GM12878 (cell line): Measurements from ENCODE around the gene MXRA8. TPM values are rescaled to one million over a fixed set of nuclear protein-coding genes. Genes with fewer than 3 reads are reported as not detected.

Experiments
- ATAC-seq: fragments of 200-7000 bp; cut with Tn5 transposase; 3 replicates; pipeline ENCODE4 v1.9.1; 2020; ENCODE audit warnings: mild to moderate bottlenecking, moderate library complexity
- BruUV-seq: library from RNA; stranded (reverse); fragments of 400-500 nt; replicated peaks from 2 replicates; lab custom pipeline; 2021; lab: Mats Ljungman, UMichigan
- CTCF ChIA-PET: fragments of 300-600 bp; sonication (Branson Sonifier 250); formaldehyde crosslinking; extraction: SDS; loops from one replicate; lab custom pipeline; 2021; ENCODE audit warnings: inconsistent platforms; lab: Yijun Ruan, JAX
- POLR2A ChIA-PET: fragments of 350-600 bp; formaldehyde crosslinking; extraction: SDS; loops from one replicate; lab custom pipeline; 2021; ENCODE audit warnings: inconsistent platforms; lab: Charles Lee
- RAD21 ChIA-PET: fragments of 300-600 bp; sonication (Branson Sonifier 250); formaldehyde crosslinking; loops from one replicate; lab custom pipeline; 2023; ENCODE audit warnings: antibody characterized with exemption; ENCODE audit not compliant: unreplicated experiment; lab: Charles Lee
- SMC1A ChIA-PET: fragments of 300-600 bp; sonication (Branson Sonifier 250); formaldehyde crosslinking; loops from one replicate; lab custom pipeline; 2023; ENCODE audit not compliant: unreplicated experiment, uncharacterized antibody; lab: Charles Lee
- DNase-seq: peaks from one replicate; pipeline ENCODE4 v3.0.0-alpha.2; 2011; ENCODE audit warnings: low read depth, low spot score
- FAIRE-seq: peaks from 3 replicates; lab custom pipeline; 2011; peaks lifted over from hg19 to GRCh38; lab: Jason Lieb, UNC
- H2AFZ ChIP-seq: 2 replicates; pipeline ENCODE4 v1.6.0; 2011; ENCODE audit warnings: low read depth, low read length, control low read depth; ENCODE audit not compliant: control insufficient read depth
- H3K27ac ChIP-seq: 2 replicates; pipeline ENCODE4 v1.5.1; 2011; ENCODE audit warnings: control low read depth; ENCODE audit not compliant: control insufficient read depth, insufficient read depth
- H3K27me3 ChIP-seq, 2 experiments: replicated peaks in 1 of 2; 2 replicates each; pipeline versions ENCODE4 v1.6.0 to v1.6.1; 2011; ENCODE audit warnings: low read length in 1 of 2; ENCODE audit not compliant: control insufficient read depth in 2 of 2, insufficient read depth in 2 of 2
- H3K36me3 ChIP-seq, 2 experiments: 2 replicates each; pipeline ENCODE4 v1.5.1; 2011; ENCODE audit warnings: low read length in 1 of 2; ENCODE audit not compliant: control insufficient read depth in 2 of 2, insufficient read depth in 2 of 2
- H3K4me1 ChIP-seq: 2 replicates; pipeline ENCODE4 v1.6.1; 2011; ENCODE audit warnings: mild to moderate bottlenecking, low read length, moderate library complexity, mixed read lengths; ENCODE audit not compliant: control insufficient read depth, insufficient read depth
- H3K4me2 ChIP-seq: 2 replicates; pipeline ENCODE4 v1.6.0; 2011; ENCODE audit warnings: control low read depth; ENCODE audit not compliant: control insufficient read depth, insufficient read depth
- H3K4me3 ChIP-seq: fragments of 200-600 bp; sonication (generic); 2 replicates; pipeline ENCODE4 v1.5.1; 2016
- H3K79me2 ChIP-seq: 2 replicates; pipeline ENCODE4 v1.6.0; 2011; ENCODE audit warnings: low read length; ENCODE audit not compliant: control insufficient read depth, insufficient read depth
- H3K9ac ChIP-seq: 2 replicates; pipeline ENCODE4 v1.8.0; 2011; ENCODE audit warnings: low read length, control low read depth, mixed read lengths; ENCODE audit not compliant: control insufficient read depth, insufficient read depth
- H3K9me3 ChIP-seq: replicated peaks from 3 replicates; pipeline ENCODE4 v1.5.1; 2011; ENCODE audit warnings: mild to moderate bottlenecking, low read length; ENCODE audit not compliant: control insufficient read depth, insufficient read depth
- H4K20me1 ChIP-seq: 2 replicates; pipeline ENCODE4 v1.6.0; 2011; ENCODE audit not compliant: control insufficient read depth, insufficient read depth
- ATF7 ChIP-seq: fragments of 450-650 bp; IDR thresholded peaks from 2 replicates; pipeline ENCODE4 v1.6.1; 2016; ENCODE audit warnings: low read depth, mild to moderate bottlenecking
- CEBPB ChIP-seq, 2 experiments: fragments of 150-350 bp in 1 of 2; IDR thresholded peaks; 2 replicates each; pipeline ENCODE4 v1.6.1; 2012 to 2014; ENCODE audit warnings: low read depth in 2 of 2, low read length in 2 of 2, borderline replicate concordance in 1 of 2, inconsistent platforms in 1 of 2
- EP300 ChIP-seq, 2 experiments: fragments of 150-350 bp in 1 of 2; IDR thresholded peaks; 2 replicates each; pipeline ENCODE4 v1.6.1; 2011 to 2012; ENCODE audit warnings: low read depth in 2 of 2, low read length in 2 of 2, borderline replicate concordance in 1 of 2, improper control_type of control experiment in 1 of 2, inconsistent platforms in 1 of 2; ENCODE audit not compliant: control insufficient read depth in 1 of 2
- GABPA ChIP-seq: IDR thresholded peaks from 2 replicates; pipeline ENCODE4 v1.6.1; 2014; ENCODE audit warnings: antibody characterized with exemption, low read depth, mild to moderate bottlenecking, inconsistent platforms
- NFYA ChIP-seq: IDR thresholded peaks from 2 replicates; pipeline ENCODE4 v1.6.1; 2011; ENCODE audit warnings: low read depth, mild to moderate bottlenecking, low read length, improper control_type of control experiment, borderline replicate concordance
- TCF3 ChIP-seq: IDR thresholded peaks from 2 replicates; pipeline ENCODE4 v1.6.1; 2012; ENCODE audit warnings: low read depth, mild to moderate bottlenecking, low read length, borderline replicate concordance; ENCODE audit not compliant: insufficient read depth
- ZNF384 ChIP-seq: IDR thresholded peaks from 2 replicates; pipeline ENCODE4 v1.6.1; 2012; ENCODE audit warnings: low read depth, mild to moderate bottlenecking, low read length, improper control_type of control experiment, borderline replicate concordance
- WGBS: methylation state at CpG from one replicate; pipeline ENCODE4 v1.1.6; 2016; ENCODE audit warnings: low lambda C conversion rate; ENCODE audit not compliant: insufficient replicate concordance, insufficient coverage; ENCODE audit errors: missing lambda C conversion rate; 5-methylcytosine and 5-hydroxymethylcytosine counted together
- in situ Hi-C: fragments of 300-500 bp; cut with MboI; formaldehyde crosslinking; loops from 9 replicates; pipeline ENCODE4 v1.14.3; 2018; ENCODE audit warnings: mixed read lengths
- intact Hi-C: fragments of 100-400 bp; cut with micrococcal nuclease; formaldehyde crosslinking; loops from one replicate; pipeline ENCODE4 v1.14.2; 2022; ENCODE audit not compliant: unreplicated experiment
- polyA plus RNA-seq, 11 experiments: library from polyadenylated mRNA; depleted of rRNA in 4 of 11; unstranded in 6 of 11; stranded (reverse) in 5 of 11; fragments of >200 nt; fragmentation: Nextera tagmentation in 4 of 11; fragmentation: Illumina TruSeq in 1 of 11; extraction: Ambion mirVana in 4 of 11; extraction: Trizol in 1 of 11; gene quantifications; 1 replicate in 1 of 11; 2 replicates in 10 of 11; pipeline versions ENCODE4 v1.2.1 to v1.2.3, GENCODE V29; 2011 to 2016; ENCODE audit warnings: inconsistent platforms in 2 of 11, missing spikeins in 2 of 11, low read depth in 1 of 11
- total RNA-seq, 4 experiments: library from RNA; depleted of rRNA in 3 of 4; stranded (reverse); fragments of >200 nt in 3 of 4; fragmentation: Illumina TruSeq in 1 of 4; extraction: Trizol in 1 of 4; gene quantifications; 2 replicates each; pipeline versions ENCODE4 v1.2.1 to v1.2.3, GENCODE V29; 2013 to 2021
- TF ChIP-seq, protein P1 (sequence below): IDR thresholded peaks from 2 replicates; pipeline ENCODE4 v1.6.1; 2012; ENCODE audit warnings: low read depth, low read length, improper control_type of control experiment
- TF ChIP-seq, protein P2 (sequence below): fragments of 450-650 bp; formaldehyde crosslinking; IDR thresholded peaks from 2 replicates; pipeline ENCODE4 v1.5.0; 2022; ENCODE audit warnings: mild to moderate bottlenecking, missing genetic modification characterization

The MXRA8 gene
- total and polyA plus RNA-seq, 10 of the 15 experiments (the other 5 are each of a cell fraction or from before 2014, with no cell fraction given): 0.11 to 0.54 (median 0.21) TPM; not detected in 6

DNA sequence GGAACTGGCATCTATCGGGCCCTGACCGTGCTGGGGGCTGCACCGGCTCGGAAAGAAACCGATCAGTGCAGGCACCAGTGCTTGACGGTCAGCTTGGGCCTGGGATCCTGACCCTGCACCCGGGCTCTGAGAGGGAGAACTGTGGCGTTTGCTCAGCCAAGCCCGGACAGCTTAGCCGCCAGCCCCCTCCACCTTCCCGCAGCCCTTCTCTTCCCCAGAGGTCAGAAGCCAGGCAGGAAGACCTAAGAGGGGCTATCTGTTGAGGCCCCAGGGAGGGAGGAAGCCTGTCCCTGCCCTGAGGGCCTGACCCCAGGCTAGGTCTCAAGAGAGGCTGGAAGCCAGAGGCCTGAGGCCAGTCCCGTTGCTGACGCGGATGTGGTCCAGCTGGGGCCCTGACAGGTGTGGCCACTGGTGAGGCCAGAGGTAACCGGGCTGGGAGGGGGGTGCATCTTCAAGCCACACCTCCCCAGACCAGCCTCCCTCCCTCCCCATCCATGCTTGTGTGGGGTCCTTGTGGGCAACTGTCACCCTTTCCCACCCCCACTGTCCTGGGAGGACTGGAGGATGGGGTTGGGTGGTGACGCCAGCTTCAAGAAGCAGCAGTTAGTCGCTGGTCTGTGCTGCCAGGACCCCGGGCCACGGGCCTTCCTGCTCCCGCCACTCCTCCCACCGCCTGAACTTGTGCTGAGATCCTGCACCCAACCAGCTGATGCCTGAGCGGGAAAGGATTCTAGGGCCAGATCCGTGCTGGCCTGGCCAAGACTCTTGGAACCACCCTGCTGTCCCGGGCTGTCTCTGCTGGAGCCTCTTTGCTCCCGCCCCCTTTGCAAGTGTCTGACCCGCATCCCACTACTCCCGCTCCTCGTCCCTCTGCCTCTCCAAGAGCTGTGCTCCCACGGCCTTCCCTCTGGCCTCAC lies 6.6 kb downstream of the MXRA8 start:
- ChIA-PET RAD21 (no interaction called here), SMC1A (no interaction called here), POLR2A (no interaction called here), CTCF (interaction anchor here (1.8 kb wide), 1 partner anchor 20 kb away, joined by 10 read pairs; no protein-coding TSS in a partner anchor)
- no peak overlapping the region for H3K27ac ChIP-seq
- FAIRE-seq: no peak
- 81% methylated on average over 29 of the region's 29 CpGs for WGBS
- H3K27me3 ChIP-seq: peaks cover 0 to 3% of the 10 kb centered on the region in 2 experiments; a peak in 2 of 4 replicates
- in situ Hi-C loops (no loop called here), intact Hi-C loops (no loop called here)
- H3K9ac ChIP-seq: no peak overlapping the region
- TF ChIP-seq, protein P1, sequence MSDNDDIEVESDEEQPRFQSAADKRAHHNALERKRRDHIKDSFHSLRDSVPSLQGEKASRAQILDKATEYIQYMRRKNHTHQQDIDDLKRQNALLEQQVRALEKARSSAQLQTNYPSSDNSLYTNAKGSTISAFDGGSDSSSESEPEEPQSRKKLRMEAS: no peak
- peaks cover 6% of the 10 kb centered on the region; the same call in 1 of the 2 replicates for H3K4me1 ChIP-seq
- H2AFZ ChIP-seq: no peak overlapping the region
- H3K9me3 ChIP-seq: no peaks in the 10 kb centered on the region
- BruUV-seq: no TSS peak
- no peaks in the 10 kb centered on the region for H4K20me1 ChIP-seq
- H3K4me2 ChIP-seq: no peak overlapping the region
- H3K79me2 ChIP-seq: peaks cover 2% of the 10 kb centered on the region
- ATAC-seq: no peak
- H3K4me3 ChIP-seq: no peak overlapping the region
- no peak for DNase-seq
- H3K36me3 ChIP-seq: no peaks in the 10 kb centered on the region

DNA sequence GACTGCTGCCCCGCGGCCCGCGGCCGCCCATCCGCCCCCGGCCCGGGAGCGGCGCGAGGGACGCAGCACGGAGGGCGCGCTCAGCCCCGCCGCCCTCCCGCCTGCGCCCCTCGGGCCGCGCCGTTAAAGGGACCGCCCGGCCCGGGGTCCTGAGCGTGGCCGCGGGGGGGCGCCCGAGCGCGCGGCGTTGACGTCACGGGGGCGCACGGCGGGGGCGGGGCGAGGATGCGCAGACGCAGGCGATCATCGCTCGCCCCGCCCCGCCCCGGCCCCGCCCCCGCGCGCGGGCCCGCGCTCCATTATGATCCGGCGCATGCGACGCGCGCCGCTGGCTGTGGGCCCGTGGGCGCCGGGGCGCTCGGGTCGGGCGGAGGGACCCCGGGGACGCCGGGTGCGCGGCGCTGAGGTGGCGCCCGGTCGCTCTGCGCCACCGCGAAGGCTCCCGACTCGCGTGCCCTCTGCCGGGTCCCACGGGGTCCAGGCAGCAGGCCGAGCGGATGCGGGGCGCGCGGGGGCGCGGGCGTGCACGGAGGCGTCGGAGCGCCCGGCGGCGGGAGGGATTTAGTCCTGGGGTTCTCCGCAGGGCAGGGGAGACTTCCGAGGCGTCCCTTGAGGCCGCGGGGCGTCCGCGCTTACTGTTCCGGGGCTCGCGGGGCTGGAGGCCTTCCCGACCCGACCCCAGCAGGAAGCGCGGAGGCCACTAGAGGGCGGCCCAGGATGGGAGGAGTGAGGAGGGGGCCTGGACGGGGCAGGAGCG lies 8.9 kb downstream of the MXRA8 start, which contains the start of gene DVL1:
Gene DVL1 (minus strand): TSS at position 163 of the 757 bp plus-strand sequence. CDS start 353 bp downstream, outside the sequence.
- H3K4me1 ChIP-seq: peaks cover 6% of the 10 kb centered on the region; the same call in 1 of the 2 replicates
- no peaks in the 10 kb centered on the region for H3K9me3 ChIP-seq
- H3K4me3 ChIP-seq: peak within 1 kb of the TSS; percentile 83
- in situ Hi-C loops (no loop called here), intact Hi-C loops (loop anchor here (2.0 kb wide), 1 partner anchor 49 kb away; the partner anchor contains the start of gene CCNL2)
- ChIA-PET SMC1A (no interaction called here), CTCF (interaction anchor here (1.1 to 2.1 kb wide), 2 partner anchors 22 to 155 kb away, joined by 3 to 12 read pairs; no protein-coding TSS in a partner anchor), POLR2A (no interaction called here), RAD21 (no interaction called here)
- FAIRE-seq (no peak), DNase-seq (no peak), ATAC-seq (peak; percentile 58)
- BruUV-seq: no TSS peak
- no peaks in the 10 kb centered on the region for H3K36me3 ChIP-seq
- peak within 1 kb of the TSS; percentile 83 for H3K4me2 ChIP-seq
- H3K27me3 ChIP-seq: peaks cover 0 to 2% of the 10 kb centered on the region in 2 experiments; a peak in 2 of 4 replicates
- H4K20me1 ChIP-seq: no peaks in the 10 kb centered on the region
- H3K27ac ChIP-seq: peak within 1 kb of the TSS; percentile 80
- H3K9ac ChIP-seq: peak within 1 kb of the TSS; percentile 81
- H2AFZ ChIP-seq: peak within 1 kb of the TSS; percentile 86
- H3K79me2 ChIP-seq: peaks cover 2% of the 10 kb centered on the region
- 0% methylated on average over 52 of the region's 122 CpGs for WGBS
- no peak for TF ChIP-seq ZNF384
- TF ChIP-seq ATF7: no peak
- TF ChIP-seq TCF3: no peak
- no peak for TF ChIP-seq GABPA
- TF ChIP-seq CEBPB (IDR thresholded peaks at IDR 0.05; ENCODE audit: borderline replicate concordance in 1 of 2, low read depth in 2 of 2, low read length in 2 of 2): no peak
- no peak for TF ChIP-seq NFYA
- TF ChIP-seq EP300 (IDR thresholded peaks at IDR 0.05; ENCODE audit: borderline replicate concordance in 1 of 2, control insufficient read depth in 1 of 2, low read depth in 2 of 2, low read length in 2 of 2): no peak
- TF ChIP-seq, protein P2, sequence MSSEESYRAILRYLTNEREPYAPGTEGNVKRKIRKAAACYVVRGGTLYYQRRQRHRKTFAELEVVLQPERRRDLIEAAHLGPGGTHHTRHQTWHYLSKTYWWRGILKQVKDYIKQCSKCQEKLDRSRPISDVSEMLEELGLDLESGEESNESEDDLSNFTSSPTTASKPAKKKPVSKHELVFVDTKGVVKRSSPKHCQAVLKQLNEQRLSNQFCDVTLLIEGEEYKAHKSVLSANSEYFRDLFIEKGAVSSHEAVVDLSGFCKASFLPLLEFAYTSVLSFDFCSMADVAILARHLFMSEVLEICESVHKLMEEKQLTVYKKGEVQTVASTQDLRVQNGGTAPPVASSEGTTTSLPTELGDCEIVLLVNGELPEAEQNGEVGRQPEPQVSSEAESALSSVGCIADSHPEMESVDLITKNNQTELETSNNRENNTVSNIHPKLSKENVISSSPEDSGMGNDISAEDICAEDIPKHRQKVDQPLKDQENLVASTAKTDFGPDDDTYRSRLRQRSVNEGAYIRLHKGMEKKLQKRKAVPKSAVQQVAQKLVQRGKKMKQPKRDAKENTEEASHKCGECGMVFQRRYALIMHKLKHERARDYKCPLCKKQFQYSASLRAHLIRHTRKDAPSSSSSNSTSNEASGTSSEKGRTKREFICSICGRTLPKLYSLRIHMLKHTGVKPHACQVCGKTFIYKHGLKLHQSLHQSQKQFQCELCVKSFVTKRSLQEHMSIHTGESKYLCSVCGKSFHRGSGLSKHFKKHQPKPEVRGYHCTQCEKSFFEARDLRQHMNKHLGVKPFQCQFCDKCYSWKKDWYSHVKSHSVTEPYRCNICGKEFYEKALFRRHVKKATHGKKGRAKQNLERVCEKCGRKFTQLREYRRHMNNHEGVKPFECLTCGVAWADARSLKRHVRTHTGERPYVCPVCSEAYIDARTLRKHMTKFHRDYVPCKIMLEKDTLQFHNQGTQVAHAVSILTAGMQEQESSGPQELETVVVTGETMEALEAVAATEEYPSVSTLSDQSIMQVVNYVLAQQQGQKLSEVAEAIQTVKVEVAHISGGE (CRISPR knock-in tag): no peak
